ENCODE results near the gene DKC1. TPM values are rescaled to one million over a fixed set of nuclear protein-coding genes. Genes with fewer than 3 reads are reported as not detected.
A peak's percentile ranks its signal among the peaks of the same experiment; 100 is the strongest.

DKC1 gene
- total and polyA plus RNA-seq, 4 donors = 24.5 to 39.6 (median 33.2) TPM

GRCh38 chrX:154730253-154730891 lies 32.3 kb upstream of the DKC1 start:
- peak; percentile 46 to 94 (median 94) for DNase-seq
- H3K36me3 ChIP-seq (ENCODE audit: control insufficient read depth in 4 of 4, insufficient read depth in 4 of 4, low read length in 4 of 4) = no peaks in the 10 kb centered on the region
- no peaks in the 10 kb centered on the region for H3K27me3 ChIP-seq (ENCODE audit: control insufficient read depth in 3 of 3, insufficient read depth in 3 of 3, low read length in 2 of 3)
- 34 to 35% methylated on average over 6 of the region's 6 CpGs for WGBS, 2 donors
- H3K4me1 ChIP-seq (ENCODE audit: control insufficient read depth in 5 of 5, insufficient read depth in 5 of 5, low read length in 5 of 5) = peaks cover 25 to 80% (median 40%) of the 10 kb centered on the region in 5 donors
- H3K9ac ChIP-seq (ENCODE audit: insufficient read depth in 1 of 2, low read length in 2 of 2) = peak overlapping the region in 1 of 2 donors; percentile 46
- H3K4me3 ChIP-seq = no peak overlapping the region
- no peaks in the 10 kb centered on the region for H3K9me3 ChIP-seq (ENCODE audit: control insufficient read depth in 4 of 4, insufficient read depth in 3 of 4, low read length in 3 of 4)
- no peak for TF ChIP-seq CTCF (IDR thresholded peaks at IDR 0.05; ENCODE audit: control extremely low read depth, extremely low read depth)
- peak; percentile 14 for ATAC-seq (ENCODE audit: insufficient read depth, low FRiP score)
- peak overlapping the region; percentile 88 to 91 for H3K27ac ChIP-seq (ENCODE audit: low read depth in 1 of 2, low read length in 1 of 2)

- ATAC-seq (ENCODE audit: insufficient read depth, low FRiP score) (no peak), DNase-seq (no peak)
- H3K9ac ChIP-seq (ENCODE audit: insufficient read depth in 1 of 2, low read length in 2 of 2) = no peak overlapping the region
- H3K27me3 ChIP-seq (ENCODE audit: control insufficient read depth in 3 of 3, insufficient read depth in 3 of 3, low read length in 2 of 3) = no peaks in the 10 kb centered on the region
- WGBS, 2 donors = 66 to 84% methylated on average over 5 of the region's 5 CpGs
- peaks cover 30 to 87% (median 38%) of the 10 kb centered on the region in 5 donors for H3K4me1 ChIP-seq (ENCODE audit: control insufficient read depth in 5 of 5, insufficient read depth in 5 of 5, low read length in 5 of 5)
- H3K27ac ChIP-seq (ENCODE audit: low read depth in 1 of 2, low read length in 1 of 2) = peak overlapping the region; percentile 60 to 91
- no peak overlapping the region for H3K4me3 ChIP-seq
- no peak for TF ChIP-seq CTCF (IDR thresholded peaks at IDR 0.05; ENCODE audit: control extremely low read depth, extremely low read depth)
- H3K9me3 ChIP-seq (ENCODE audit: control insufficient read depth in 4 of 4, insufficient read depth in 3 of 4, low read length in 3 of 4) = no peaks in the 10 kb centered on the region
- no peaks in the 10 kb centered on the region for H3K36me3 ChIP-seq (ENCODE audit: control insufficient read depth in 4 of 4, insufficient read depth in 4 of 4, low read length in 4 of 4)
Measured at GRCh38 chrX:154731184-154731583, 31.5 kb upstream of the DKC1 start.

GRCh38 chrX:154731881-154732280 lies 30.8 kb upstream of the DKC1 start:
- ATAC-seq (ENCODE audit: insufficient read depth, low FRiP score) (no peak), DNase-seq (peak in 1 of 3 donors; percentile 50)
- Histone ChIP-seq H3K4me3 (no peak overlapping the region), H3K27ac (ENCODE audit: low read depth in 1 of 2, low read length in 1 of 2) (peak overlapping the region; percentile 35 to 91), H3K9me3 (ENCODE audit: control insufficient read depth in 4 of 4, insufficient read depth in 3 of 4, low read length in 3 of 4) (no peaks in the 10 kb centered on the region), H3K9ac (ENCODE audit: insufficient read depth in 1 of 2, low read length in 2 of 2) (no peak overlapping the region), H3K4me1 (ENCODE audit: control insufficient read depth in 5 of 5, insufficient read depth in 5 of 5, low read length in 5 of 5) (peaks cover 30 to 89% (median 39%) of the 10 kb centered on the region in 5 donors), H3K36me3 (ENCODE audit: control insufficient read depth in 4 of 4, insufficient read depth in 4 of 4, low read length in 4 of 4) (no peaks in the 10 kb centered on the region), H3K27me3 (ENCODE audit: control insufficient read depth in 3 of 3, insufficient read depth in 3 of 3, low read length in 2 of 3) (no peaks in the 10 kb centered on the region)
- no peak for TF ChIP-seq CTCF (IDR thresholded peaks at IDR 0.05; ENCODE audit: control extremely low read depth, extremely low read depth)
- 67 to 76% methylated on average over 7 of the region's 7 CpGs for WGBS, 2 donors

All from lung (tissue), 12 donors.